Stimulated activated CD8-positive, alpha-beta memory T cell treated with anti-CD3 and anti-CD28 coated beads, Interleukin-15, amount 100 ng/mL, for 48 hours (primary cell): Measurements from ENCODE around the gene ACTR6.
"Not testable (repeated sequence)": the region's sequence is repeated elsewhere in the genome, so short reads cannot be mapped to it uniquely, and the experiment has no call there.

Source experiments
- DNase-seq, 2 donors: peaks; one replicate each; pipeline ENCODE4 v3.0.0-alpha.2; 2020; ENCODE audit warnings: low read depth in 2 of 2

ACTR6 gene

DNA sequence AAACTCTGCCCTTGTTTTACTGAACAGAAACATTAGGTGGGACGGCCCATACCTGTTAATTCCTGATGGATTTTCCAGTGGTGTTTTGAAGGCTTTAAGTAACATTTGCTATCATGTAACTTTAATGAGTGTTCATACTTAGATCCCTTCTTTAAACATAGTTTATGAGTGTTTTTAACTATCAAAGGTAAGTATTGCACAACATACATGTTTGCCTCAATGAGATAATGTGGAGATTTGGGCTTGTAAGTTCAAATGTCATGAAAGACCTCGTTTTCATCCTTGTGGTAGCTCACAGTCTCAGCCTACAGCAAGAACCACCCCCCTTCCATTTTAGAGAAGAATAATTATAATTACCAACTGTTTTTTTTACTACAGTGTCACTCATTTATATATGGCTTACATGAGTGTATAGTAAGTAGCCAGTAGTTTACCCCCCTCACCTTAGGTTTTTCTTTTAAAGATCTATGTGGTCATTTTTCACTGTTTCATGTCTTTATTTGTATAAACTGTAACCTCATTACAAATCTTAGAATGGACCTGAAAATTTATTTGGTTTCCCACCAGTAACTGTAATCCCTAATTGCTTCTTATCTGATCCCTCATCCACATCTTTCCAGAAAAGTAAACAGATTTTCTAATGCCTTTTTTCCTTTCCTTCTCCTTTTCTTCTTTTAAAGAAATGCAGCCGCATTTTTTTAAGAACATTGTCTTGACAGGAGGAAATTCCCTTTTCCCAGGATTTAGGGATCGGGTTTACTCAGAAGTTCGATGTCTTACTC lies 18.9 kb downstream of the ACTR6 start:
- DNase-seq: no peak

DNA sequence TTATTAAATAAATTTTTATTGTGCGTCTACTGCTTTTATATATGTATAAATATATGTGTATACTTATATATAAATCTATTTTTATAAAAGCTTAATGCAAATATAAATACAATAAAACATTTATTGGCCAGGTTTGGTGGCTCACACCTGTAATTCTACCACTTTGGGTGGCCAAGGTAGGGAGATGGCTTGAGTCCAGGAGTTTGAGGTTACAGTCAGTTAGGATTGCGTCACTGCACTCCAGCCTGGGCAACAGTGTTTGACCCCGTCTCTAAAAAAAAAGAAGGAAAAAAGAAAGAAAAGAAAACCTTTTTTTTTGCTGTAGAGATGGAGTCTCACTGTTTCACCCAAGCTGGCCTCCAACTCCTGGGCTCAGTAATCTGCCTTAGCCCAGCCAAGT lies 20.9 kb downstream of the ACTR6 start:
- DNase-seq: no peak

DNA sequence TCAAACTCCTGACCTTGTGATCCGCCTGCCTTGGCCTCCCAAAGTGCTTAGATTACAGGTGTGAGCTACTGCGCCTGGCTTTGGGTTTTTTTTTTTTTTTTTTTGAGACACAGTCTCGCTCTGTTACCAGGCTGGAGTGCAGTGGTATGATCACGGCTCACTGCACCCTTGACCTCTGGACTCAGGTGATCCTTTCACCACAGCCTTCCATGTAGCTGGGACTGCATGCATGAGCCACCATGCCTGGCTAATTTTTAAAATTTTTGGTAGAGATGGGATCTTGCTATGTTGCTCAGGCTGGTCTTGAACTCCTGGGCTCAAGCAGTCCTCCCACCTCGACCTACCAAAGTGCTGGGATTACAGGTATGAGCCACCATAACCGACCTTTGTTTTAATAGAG lies 21.6 kb downstream of the ACTR6 start:
- not testable (repeated sequence) for DNase-seq

DNA sequence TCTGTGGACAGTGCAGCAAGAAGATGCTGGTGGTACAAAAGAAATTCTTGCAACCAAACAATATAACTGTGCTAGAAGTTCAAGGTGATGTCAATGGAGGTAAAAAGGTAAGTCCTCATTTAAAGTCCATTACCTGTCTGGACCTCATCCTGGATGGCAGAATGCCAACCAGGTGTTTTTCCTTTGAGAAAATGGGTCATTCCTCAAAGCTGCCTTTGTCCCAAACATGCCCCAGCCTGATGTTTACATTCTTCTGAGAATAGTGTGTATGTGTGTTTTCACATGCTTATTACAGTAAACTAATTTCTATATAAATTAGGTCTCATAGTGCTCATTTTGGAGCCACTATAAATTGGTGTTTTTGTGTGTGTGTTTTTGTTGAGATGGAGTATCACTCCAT lies 24.9 kb downstream of the ACTR6 start:
- DNase-seq: no peak

DNA sequence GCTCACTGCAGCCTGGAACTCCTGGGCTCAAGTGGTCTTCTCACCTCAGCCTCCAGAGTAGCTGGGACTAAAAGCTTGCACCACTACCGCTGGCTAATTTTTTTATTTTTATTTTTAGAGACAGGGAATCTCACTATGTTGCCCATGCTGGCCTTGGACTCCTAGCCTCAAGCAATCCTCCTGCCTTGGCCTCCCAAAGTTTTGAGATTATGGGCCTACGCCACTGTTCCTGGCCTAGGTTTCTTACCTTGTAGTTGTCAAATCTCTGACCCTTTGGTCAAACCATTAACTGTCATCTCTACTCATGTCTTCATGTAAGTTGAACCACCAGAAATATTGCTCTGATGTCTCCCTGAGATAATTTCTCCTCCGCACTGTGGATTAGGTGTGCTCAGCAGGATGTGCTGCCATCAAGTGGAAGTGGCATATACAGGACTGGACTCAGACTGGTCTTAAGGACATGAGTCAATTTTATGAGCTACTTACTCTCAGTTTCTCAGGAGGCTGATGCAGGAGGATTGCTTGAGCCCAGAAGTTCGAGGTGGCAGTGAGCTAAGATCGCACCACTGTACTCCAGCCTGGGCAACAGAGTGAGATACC lies 28.5 kb downstream of the ACTR6 start:
- DNase-seq: no peak

DNA sequence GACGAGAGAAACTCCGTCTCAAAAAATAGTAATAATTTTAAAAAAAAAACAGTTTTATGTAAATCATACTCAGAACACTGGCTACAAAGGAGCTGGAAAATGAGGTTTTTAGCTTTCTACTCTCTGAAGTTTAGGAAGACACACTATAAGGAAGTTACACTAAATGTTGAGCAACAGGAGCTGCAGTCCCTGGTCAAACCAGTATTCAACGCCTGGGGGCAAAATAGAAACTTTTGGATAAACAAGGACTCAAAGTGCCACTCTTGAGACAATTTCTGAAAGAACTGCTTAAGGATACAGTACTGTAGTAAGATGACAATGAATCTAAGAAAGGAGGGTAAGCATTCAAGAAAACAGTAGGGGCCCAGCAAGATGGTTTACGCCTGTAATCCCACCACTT lies 29.3 kb downstream of the ACTR6 start:
- DNase-seq: no peak

DNA sequence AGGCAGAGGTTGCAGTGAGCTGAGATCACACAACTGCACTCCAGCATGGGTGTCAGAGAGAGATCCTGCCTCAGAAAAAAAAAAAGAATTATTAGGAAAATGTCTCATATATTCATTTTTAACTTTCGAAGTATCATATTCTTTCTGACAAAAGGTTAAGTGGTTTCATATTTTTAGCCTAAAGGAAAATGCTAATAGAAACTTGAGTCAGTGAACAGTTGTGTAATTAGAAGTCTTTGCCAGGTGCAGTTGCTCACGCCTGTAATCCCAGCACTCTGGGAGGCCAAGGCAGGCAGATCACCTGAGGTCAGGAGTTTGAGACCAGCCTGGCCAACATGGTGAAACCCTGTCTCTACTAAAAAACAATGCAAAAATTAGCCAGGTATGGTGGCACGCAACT lies 31.3 kb downstream of the ACTR6 start:
- not testable (repeated sequence) for DNase-seq

DNA sequence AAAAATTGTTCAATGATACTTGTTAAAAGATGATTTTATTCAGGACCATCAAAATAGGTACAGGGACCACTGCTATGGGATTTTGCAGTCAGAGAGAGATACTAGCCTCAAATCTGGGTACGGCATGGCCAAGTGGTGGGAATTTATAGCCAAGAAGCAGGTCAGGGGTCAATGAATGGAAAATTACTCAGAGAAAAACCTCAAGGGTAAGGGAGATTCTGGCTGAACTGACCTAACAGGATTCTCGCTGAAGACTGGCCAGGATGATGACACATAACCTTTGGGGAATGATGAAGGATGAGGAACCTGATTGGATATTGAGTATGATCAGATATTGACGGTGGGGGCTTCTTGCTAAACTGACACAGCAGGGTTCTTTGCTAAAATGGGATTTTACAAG lies 33.6 kb downstream of the ACTR6 start:
- no peak for DNase-seq

DNA sequence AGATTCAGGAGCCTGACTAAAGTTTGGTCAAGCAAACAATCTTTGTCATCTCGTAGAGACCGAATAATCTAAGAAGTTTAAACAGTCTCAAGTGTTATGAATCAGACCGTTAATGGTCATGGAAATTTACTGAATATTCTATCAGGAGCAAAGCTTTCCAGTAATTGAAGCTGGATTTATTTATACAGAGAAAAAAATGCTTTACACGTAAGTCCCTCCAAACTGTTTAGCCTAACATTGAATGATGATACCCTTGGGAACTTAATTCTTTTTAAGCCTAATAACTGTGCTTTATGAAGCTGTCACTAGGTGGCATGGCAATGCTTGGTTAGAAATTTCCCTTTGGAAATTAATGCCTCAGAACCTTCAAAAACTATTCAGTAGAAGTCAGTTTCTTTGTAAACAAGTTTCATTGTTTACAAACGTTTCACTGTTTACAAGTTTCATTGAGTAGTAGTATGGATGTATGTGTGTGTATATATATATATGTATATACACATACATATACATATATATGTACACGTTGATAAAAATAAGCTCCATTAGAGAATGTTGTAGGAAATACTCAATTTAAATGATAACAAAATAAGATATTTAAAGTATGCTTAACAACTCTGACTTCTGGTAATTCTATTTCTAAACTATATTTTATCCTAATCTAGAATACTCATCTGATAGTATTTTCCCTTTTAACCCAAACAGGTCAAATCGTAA lies 34.1 kb downstream of the ACTR6 start:
- no peak for DNase-seq

DNA sequence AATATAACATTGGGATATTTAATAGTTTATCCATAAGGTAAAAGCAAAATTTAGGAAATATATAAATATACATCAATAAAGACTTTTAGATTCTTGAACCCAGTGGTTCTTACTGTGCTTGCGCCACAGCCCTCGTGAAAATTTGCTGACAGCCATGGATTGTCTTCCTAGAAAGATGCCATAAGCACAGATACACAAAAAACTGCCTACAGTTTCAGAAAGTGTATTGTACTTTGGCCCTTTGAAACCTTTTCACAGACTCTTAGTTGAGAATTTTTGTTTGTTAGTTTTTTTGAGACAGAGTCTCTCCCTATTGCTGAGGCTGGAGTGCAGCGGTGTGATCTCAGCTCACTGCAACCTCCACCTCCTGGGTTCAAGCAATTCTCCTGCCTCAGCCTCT lies 38.2 kb downstream of the ACTR6 start:
- no peak for DNase-seq

DNA sequence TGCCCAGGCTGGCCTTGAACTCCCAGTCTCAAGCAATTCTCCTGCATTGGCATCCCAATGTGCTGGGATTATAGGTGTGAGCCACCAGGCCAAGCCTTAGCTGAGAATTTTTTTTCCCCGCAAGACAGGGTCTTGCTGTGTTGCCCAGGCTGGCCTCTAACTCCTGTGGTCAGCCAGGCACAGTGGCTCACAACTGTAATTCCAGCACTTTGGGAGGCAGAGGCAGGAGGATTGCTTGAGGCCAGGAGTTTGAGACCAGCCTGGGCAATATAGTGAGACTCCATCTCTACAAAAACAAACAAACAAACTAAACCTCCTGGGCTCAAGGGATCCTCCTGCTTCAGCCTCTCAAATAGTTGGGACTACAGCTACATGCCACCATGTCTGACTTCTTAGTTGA lies 39.0 kb downstream of the ACTR6 start:
- no peak for DNase-seq

DNA sequence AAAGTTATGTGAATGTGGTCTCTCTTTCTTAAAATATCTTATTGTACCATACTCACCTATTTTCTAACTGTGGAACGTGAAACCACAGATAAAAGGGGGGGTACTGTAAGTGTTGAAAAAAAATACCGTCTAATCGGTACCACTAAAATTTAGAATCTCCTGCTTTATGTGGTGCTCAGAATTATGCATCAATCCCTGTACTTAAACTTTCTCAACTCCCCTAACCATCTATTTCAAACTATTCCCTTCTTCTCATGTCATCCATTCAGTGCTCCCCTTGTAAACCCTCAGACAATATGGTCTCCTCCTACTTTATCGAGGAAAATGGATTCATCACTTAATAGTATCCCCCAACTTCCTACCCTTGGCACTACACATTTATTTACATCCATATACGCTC lies 42.5 kb downstream of the ACTR6 start:
- DNase-seq: no peak

DNA sequence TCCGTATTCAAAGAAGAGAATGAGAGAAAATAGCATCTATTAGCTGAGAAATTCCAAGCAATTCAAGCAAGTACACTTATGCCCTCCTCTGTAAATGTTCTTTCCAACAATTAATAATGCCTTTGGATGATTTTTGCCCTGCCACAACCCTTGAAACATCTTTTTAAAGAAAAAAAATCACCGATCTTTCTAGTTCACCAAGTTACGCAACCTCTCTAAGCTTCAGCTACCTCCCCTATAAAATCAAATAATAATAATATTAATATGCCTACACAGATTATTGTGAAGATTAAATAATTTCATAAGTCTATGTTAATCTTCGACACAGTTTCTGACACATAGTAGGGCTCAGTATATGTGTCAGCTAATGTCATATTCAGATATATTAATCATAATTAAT lies 47.1 kb downstream of the ACTR6 start:
- no peak for DNase-seq

DNA sequence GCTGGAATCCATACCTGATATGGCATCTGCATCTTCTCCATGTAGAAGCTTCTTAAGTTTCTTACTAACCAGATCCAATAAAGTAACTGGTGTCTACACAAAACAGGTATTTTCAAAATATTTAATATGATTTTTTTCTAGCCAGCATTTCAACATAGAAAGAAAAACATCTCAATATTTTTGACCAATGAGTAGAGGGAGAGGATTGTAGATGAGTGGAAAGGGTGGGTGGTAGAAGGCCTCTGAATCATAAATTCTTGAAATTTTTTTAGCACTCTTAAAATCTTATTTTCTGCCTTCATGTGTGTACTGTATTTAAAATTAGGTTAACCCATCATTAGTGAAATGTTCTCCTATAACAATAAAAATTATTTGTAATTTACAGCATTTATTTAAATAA lies 48.3 kb downstream of the ACTR6 start:
- DNase-seq: no peak

DNA sequence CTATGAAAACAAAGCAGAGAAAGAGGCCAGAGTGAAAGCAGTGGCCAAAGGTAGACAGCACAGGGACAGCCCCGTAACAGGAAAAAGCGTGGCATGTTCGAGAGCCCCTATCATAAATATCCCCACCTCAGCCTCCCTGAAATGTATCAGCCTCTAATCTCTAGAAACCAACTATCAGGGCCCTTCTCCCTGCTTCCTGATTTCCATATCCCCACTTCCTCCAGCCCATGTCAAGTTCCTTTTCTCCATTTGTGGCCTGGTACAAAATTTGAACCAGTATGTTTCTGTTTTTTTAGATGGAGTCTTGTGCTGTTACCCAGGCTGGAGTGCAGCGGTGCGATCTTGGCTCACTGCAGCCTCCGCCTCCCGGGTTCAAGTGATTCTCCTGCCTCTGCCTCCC lies 49.3 kb downstream of the ACTR6 start:
- no peak for DNase-seq

DNA sequence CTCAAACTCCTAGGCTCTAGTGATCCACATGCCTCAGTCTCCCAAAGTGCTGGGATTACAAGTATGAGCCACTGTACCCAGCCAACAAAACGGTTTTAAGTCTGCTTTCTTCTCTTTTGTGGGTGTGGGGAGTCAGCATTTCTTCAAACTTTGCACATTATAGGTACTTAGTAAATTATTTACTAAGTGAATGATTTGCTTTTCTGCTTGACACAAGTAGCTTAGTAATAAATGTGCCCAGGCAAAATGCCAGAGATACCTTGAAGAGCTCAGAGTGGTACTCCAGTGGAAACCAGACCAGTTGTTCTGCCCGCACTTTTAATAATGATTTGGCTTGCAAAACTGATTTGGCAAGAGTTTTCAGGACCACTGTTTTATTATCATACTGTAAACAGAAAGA lies 51.3 kb downstream of the ACTR6 start:
- no peak for DNase-seq

DNA sequence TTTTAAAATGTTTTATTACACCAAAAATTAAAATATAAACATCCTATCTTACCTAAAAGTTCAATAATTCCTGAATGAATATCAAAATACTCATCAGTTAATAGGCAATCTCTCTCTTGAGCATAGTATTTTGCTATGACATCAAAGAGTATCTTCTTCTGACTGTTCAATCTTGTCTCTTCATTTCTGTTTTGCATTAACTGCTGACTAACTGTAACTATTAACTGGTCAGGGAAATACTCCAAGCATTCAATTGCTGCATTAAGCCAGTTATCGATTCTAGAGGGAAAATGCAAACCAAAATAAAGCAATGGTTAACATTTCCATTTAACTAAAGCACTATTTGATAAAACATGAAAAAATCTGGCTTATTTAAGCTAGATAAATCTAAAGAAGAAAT lies 52.8 kb downstream of the ACTR6 start:
- DNase-seq: no peak

DNA sequence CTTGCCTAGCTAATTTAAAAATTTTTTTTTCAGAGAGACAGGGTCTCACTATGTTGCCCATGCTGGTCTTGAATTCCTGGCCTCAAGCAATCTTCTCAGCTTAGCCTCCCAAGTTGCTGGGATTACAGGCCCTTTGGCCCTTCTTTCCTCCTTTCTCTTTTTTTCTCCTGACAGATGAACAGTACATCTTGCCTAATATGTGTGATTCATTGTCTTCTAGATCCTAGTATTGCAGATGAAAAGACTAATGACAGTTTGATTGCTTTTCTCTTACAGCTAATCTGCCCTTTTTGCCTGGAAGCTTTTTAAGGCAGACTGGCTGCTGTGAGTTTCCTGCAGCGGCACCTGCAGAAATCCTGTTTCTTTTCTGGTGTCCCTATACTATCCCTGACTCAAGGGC lies 54.3 kb downstream of the ACTR6 start:
- no peak for DNase-seq

DNA sequence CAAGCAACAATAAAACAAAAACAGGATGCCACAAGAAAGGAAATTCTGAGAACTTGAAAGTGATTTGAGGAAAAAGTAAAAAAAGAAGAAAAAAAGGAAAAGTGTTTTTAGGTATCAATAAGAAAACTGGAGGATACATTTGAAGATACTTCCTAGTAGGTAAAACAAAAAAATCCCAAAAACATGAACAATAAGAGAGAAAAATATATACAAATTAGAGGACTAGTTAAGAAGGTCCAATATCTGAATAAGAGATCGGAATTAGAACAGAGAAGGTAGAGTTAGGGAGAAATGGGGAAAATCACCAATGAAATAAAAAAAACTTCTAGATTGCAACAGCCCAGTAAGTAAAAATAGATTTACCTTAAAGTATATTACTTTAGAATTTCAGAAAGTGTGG lies 57.5 kb downstream of the ACTR6 start:
- no peak for DNase-seq

DNA sequence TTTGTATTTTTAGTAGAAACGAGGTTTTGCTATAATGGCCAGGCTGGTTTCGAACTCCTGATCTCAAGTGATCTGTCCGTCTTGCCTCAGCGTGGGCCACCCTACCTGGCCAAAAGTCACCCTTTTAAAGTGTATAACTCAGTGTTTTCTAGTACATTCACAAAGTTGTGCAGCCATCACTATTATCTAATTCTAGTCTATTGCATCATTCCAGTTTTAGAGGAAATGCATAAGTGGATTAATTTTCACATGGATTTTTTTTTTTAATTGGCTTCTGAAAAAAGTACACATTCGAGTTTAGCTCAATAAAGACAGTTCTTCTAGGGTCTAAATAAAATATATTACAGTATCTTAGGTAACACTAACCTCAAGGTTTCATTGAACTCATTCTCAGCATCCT lies 62.5 kb downstream of the ACTR6 start:
- DNase-seq: no peak

DNA sequence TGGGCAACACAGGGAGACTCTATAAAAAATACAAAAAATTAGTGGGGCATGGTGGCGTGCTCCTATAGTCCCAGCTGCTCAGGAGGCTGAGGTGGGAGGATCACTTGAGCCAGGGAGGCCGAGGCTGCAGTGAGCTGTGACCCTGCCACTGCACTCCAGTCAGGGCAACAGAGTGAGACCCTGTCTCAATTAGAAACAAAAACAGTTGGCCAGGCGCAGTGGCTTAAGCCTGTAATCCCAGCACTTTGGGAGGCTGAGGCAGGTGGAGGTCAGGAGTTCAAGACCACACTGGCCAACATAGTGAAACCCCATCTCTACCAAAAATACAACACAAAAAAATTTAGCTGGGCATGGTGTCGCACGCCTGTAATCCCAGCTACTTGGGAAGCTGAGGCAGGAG lies 64.5 kb downstream of the ACTR6 start:
- DNase-seq: not testable (repeated sequence)

DNA sequence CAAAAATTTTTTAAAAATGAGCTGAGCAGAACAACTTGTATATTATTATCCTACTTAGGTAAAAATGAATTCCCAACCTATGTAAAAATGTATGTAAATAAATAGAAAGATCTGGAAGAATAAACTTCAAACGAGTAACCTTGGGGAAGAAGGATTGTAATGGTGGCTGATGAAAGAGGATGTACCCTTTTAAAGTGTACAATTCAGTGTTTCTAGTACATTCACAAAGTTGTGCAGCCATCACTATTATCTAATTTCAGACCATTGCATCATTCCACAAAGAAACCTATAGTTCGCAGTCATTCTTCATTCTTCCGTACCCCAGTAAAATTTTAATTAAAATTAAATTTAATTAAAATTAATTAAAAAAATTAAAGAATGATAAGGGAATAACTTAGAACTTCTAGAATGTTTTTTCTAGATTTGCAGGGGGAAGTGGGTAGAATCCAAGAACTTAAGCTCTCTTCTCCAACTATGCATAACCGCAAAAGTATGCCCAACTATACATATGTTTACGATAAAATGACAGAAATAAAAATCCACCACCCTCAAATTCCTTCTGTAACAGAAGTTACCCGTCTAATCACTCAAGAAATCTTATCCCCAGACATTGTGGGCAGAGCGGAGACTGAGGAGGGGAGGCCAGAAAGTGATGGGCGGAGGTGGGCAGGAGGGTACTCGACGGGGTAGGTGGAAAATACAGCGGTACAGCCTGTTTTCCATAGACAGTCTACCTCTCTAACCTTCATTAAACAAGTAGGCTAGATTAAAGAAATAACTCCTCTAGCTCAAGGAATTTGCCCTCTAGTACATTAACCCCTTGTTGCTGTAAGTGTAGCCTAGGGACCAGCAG lies 65.3 kb downstream of the ACTR6 start:
- DNase-seq: no peak

DNA sequence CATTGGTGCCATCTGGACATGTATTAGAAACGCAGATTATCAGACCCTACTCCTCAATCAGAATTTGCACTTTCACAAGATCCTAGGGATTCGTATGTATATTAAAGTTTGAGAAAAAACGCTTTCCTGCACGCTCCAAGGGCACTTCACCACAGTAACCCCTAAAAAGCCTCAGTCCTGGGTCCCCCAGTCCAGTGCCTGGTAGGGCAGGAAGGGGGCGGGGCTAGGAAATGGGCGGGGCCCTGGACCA lies 65.9 kb downstream of the ACTR6 start:
- DNase-seq: peak in 1 of 2 donors; percentile 88
